LNCAP (cell line): Measurements from ENCODE around the gene SCYL1.

Experiments used
- CTCF ChIP-seq: fragments of 450-650 bp; IDR thresholded peaks from 2 replicates; pipeline ENCODE4 v1.5.1; 2017; ENCODE audit warnings: mild to moderate bottlenecking

SCYL1 gene

GRCh38 chr11:65498042-65498726 lies 26.7 kb upstream of the SCYL1 start:
- TF ChIP-seq CTCF, result no peak

- no peak for TF ChIP-seq CTCF
Measured at GRCh38 chr11:65498727-65498976, 26.2 kb upstream of the SCYL1 start.

- no peak for TF ChIP-seq CTCF
Measured at GRCh38 chr11:65498977-65499712, 25.7 kb upstream of the SCYL1 start, which contains the start of gene MALAT1. Gene MALAT1, plus strand, starts transcription at chr11:65499045.

GRCh38 chr11:65499713-65500386 lies 25.0 kb upstream of the SCYL1 start:
- TF ChIP-seq CTCF, result no peak

GRCh38 chr11:65500387-65501185 lies 24.3 kb upstream of the SCYL1 start:
- TF ChIP-seq CTCF, result no peak

- TF ChIP-seq CTCF, result no peak
Measured at GRCh38 chr11:65501186-65501471, 23.8 kb upstream of the SCYL1 start.

- TF ChIP-seq CTCF, result no peak
Measured at GRCh38 chr11:65501472-65502273, 23.2 kb upstream of the SCYL1 start.
